ENCODE results near the gene DMRT2.

DNA sequence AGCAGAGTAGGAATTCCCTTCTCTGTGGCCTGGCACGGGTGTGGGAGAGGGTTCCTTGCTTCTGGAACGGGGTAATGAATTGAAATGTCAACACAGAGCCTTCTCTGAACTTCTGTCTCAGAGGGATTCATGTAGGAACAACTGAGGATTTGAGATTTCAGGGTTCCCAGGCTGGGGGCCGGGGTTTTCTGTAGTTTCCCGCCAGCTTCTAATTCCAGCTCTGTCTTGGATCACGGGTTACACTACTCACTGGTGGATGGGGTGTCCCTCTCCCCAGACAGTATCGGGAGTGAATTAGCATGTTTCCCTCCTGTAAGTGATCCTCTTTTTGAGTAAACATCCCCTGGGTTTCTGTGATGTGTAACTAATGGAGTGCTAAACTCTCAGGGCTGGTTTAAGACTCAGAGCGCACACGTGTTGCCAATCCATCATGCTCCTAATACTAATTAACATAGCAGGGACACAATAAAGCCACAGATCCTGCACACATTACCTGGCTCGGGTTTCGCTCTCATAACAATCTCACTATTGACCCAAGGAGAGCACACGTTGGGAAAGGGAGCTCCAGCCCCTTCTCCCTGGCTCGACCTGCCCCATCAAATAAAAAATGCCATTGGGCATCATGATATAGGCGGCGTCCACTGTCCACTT, 18.1 kb upstream of the DMRT2 start:
- no peak for TF ChIP-seq EZH2phosphoT487 (conservative IDR thresholded peaks at IDR 0.05; ENCODE audit: low read length)
- TF ChIP-seq, protein P1, sequence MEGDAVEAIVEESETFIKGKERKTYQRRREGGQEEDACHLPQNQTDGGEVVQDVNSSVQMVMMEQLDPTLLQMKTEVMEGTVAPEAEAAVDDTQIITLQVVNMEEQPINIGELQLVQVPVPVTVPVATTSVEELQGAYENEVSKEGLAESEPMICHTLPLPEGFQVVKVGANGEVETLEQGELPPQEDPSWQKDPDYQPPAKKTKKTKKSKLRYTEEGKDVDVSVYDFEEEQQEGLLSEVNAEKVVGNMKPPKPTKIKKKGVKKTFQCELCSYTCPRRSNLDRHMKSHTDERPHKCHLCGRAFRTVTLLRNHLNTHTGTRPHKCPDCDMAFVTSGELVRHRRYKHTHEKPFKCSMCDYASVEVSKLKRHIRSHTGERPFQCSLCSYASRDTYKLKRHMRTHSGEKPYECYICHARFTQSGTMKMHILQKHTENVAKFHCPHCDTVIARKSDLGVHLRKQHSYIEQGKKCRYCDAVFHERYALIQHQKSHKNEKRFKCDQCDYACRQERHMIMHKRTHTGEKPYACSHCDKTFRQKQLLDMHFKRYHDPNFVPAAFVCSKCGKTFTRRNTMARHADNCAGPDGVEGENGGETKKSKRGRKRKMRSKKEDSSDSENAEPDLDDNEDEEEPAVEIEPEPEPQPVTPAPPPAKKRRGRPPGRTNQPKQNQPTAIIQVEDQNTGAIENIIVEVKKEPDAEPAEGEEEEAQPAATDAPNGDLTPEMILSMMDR (IDR thresholded peaks at IDR 0.05; ENCODE audit: insufficient read depth, low read length, poor library complexity, severe bottlenecking), result no peak

Data from SU-DHL-6 (cell line).